Gastroesophageal sphincter (tissue), 3 donors: Measurements from ENCODE around the gene TARS2.

Experiments used
- EP300 ChIP-seq: sonication (generic); formaldehyde crosslinking; IDR thresholded peaks from one replicate; pipeline ENCODE4 v1.6.1; 2017; ENCODE audit warnings: antibody characterized with exemption, mild to moderate bottlenecking
- POLR2A ChIP-seq, 2 donors: fragments of 450-650 bp; IDR thresholded peaks; one replicate each; pipeline ENCODE4 v1.6.1; 2017; ENCODE audit warnings: antibody characterized with exemption in 2 of 2, mild to moderate bottlenecking in 2 of 2, moderate library complexity in 1 of 2
- POLR2AphosphoS5 ChIP-seq: sonication (generic); formaldehyde crosslinking; IDR thresholded peaks from one replicate; pipeline ENCODE4 v1.6.1; 2017; ENCODE audit warnings: antibody characterized with exemption
- TF ChIP-seq, protein P1 (sequence below), 4 experiments: fragments of 200-600 bp in 2 of 4; fragments of 450-650 bp in 2 of 4; sonication (generic) in 1 of 4; IDR thresholded peaks; one replicate each; pipeline ENCODE4 v1.5.1; 2017 to 2019; ENCODE audit warnings: antibody characterized with exemption in 4 of 4, mild to moderate bottlenecking in 2 of 4, moderate library complexity in 2 of 4

GRCh38 chr1:150551784-150552127, 64.5 kb downstream of the TARS2 start:
- TF ChIP-seq, protein P1, sequence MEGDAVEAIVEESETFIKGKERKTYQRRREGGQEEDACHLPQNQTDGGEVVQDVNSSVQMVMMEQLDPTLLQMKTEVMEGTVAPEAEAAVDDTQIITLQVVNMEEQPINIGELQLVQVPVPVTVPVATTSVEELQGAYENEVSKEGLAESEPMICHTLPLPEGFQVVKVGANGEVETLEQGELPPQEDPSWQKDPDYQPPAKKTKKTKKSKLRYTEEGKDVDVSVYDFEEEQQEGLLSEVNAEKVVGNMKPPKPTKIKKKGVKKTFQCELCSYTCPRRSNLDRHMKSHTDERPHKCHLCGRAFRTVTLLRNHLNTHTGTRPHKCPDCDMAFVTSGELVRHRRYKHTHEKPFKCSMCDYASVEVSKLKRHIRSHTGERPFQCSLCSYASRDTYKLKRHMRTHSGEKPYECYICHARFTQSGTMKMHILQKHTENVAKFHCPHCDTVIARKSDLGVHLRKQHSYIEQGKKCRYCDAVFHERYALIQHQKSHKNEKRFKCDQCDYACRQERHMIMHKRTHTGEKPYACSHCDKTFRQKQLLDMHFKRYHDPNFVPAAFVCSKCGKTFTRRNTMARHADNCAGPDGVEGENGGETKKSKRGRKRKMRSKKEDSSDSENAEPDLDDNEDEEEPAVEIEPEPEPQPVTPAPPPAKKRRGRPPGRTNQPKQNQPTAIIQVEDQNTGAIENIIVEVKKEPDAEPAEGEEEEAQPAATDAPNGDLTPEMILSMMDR (IDR thresholded peaks at IDR 0.05) = no peak
- no peak for TF ChIP-seq EP300
- TF ChIP-seq POLR2A (IDR thresholded peaks at IDR 0.05) = no peak
- no peak for TF ChIP-seq POLR2AphosphoS5
